Measurements from ENCODE around the gene TNFRSF14. TPM values are rescaled to one million over a fixed set of nuclear protein-coding genes. Genes with fewer than 3 reads are reported as not detected.
"Not testable (repeated sequence)": the region's sequence is repeated elsewhere in the genome, so short reads cannot be mapped to it uniquely, and the experiment has no call there.

Gene TNFRSF14
- polyA plus RNA-seq, 2 of the 4 experiments (the other 2 are of a cell fraction): 0.16 to 0.25 TPM

DNA sequence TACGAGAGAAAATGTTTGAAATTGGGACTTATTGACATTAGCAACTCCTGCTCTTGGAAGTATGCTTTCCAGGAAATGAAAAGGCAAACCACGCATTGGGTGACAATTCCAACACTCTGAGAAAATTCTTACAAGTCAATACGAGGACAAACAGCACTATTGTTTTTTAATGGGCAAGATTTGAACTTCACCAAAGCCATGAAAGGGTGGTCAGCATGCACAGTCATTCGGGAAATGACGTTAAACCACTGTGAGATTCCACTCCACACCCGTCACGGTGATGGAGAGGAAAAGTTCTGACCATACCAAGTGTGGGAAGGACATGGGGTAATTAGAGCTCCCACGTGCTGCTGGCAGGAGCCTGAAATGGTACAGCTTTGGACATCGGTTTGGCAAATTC is 18.2 kb downstream of the TNFRSF14 start (continued):
- TF ChIP-seq, protein P1, sequence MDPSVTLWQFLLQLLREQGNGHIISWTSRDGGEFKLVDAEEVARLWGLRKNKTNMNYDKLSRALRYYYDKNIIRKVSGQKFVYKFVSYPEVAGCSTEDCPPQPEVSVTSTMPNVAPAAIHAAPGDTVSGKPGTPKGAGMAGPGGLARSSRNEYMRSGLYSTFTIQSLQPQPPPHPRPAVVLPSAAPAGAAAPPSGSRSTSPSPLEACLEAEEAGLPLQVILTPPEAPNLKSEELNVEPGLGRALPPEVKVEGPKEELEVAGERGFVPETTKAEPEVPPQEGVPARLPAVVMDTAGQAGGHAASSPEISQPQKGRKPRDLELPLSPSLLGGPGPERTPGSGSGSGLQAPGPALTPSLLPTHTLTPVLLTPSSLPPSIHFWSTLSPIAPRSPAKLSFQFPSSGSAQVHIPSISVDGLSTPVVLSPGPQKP (IDR thresholded peaks at IDR 0.05; ENCODE audit: low read depth, low read length): no peak
- TF ChIP-seq, protein P2, sequence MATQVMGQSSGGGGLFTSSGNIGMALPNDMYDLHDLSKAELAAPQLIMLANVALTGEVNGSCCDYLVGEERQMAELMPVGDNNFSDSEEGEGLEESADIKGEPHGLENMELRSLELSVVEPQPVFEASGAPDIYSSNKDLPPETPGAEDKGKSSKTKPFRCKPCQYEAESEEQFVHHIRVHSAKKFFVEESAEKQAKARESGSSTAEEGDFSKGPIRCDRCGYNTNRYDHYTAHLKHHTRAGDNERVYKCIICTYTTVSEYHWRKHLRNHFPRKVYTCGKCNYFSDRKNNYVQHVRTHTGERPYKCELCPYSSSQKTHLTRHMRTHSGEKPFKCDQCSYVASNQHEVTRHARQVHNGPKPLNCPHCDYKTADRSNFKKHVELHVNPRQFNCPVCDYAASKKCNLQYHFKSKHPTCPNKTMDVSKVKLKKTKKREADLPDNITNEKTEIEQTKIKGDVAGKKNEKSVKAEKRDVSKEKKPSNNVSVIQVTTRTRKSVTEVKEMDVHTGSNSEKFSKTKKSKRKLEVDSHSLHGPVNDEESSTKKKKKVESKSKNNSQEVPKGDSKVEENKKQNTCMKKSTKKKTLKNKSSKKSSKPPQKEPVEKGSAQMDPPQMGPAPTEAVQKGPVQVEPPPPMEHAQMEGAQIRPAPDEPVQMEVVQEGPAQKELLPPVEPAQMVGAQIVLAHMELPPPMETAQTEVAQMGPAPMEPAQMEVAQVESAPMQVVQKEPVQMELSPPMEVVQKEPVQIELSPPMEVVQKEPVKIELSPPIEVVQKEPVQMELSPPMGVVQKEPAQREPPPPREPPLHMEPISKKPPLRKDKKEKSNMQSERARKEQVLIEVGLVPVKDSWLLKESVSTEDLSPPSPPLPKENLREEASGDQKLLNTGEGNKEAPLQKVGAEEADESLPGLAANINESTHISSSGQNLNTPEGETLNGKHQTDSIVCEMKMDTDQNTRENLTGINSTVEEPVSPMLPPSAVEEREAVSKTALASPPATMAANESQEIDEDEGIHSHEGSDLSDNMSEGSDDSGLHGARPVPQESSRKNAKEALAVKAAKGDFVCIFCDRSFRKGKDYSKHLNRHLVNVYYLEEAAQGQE (IDR thresholded peaks at IDR 0.05): no peak

DNA sequence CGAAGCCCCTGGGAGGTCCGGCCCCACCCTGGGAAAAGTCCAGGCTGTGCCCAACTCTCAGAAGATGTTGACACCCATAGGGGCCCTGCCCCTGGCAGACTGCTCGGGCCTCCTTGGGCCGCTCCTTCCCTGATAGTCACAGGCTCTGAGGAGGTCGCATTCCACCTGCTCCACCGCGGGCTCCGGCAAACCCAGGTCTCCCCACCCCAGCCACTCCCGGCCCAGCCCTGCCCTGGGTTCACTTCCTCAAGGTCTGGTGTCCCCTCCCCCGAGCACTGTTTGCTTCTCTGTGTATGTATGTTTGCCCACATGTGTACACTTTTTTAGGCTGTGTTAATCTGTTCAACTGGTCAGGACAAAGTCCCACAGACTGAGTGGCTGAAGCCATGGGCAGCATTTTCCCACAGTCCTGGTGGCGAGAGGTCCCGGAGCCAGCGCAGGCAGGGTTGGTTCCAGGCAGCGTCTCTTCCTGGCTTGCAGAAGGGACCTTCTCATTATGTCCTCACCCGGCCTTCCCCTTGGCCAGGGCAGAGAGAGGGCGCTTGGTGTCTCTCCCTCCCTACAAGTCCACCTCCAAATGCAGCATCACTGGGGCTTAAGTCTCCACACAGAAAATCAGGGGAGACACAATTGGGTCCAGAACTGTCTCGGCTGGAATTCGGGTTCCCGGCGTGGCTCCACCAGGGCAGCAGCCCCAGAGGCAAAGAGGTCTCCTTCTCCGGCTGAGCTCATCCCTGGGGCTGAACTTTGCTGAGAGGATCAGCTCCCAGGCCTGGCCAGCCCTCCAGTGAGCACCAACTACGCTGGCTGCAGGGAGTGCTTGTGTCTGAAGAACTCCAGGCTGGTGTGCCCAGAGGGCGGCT is 19.9 kb downstream of the TNFRSF14 start:
- H3K9me3 ChIP-seq: peaks cover 4% of the 10 kb centered on the region; the same call in 1 of the 3 replicates
- no peak for FAIRE-seq
- no peak for TF ChIP-seq HES2 (IDR thresholded peaks at IDR 0.05)
- no peak for TF ChIP-seq EHMT2 (IDR thresholded peaks at IDR 0.05; ENCODE audit: low read depth)
- no peak for TF ChIP-seq CEBPB (IDR thresholded peaks at IDR 0.05)
- no peak for TF ChIP-seq RNF2 (IDR thresholded peaks at IDR 0.05; ENCODE audit: borderline replicate concordance, low read depth)
- no peak for TF ChIP-seq HOXB5 (CRISPR knock-in tag; IDR thresholded peaks at IDR 0.05)
- no peak for TF ChIP-seq RARB (CRISPR knock-in tag; IDR thresholded peaks at IDR 0.05)
- no peak for TF ChIP-seq NFE2L2 (conservative IDR thresholded peaks at IDR 0.05; ENCODE audit: low read length)
- no peak for TF ChIP-seq NR3C1 (IDR thresholded peaks at IDR 0.05)
- TF ChIP-seq GATA3 (IDR thresholded peaks at IDR 0.05; ENCODE audit: borderline replicate concordance): no peak
- TF ChIP-seq POLR2AphosphoS2 (conservative IDR thresholded peaks at IDR 0.05; ENCODE audit: low read length): no peak
- no peak for TF ChIP-seq MYC (IDR thresholded peaks at IDR 0.05; ENCODE audit: borderline replicate concordance, low read length)
- no peak for TF ChIP-seq JUNB (IDR thresholded peaks at IDR 0.05)
- no peak for TF ChIP-seq RFX5 (IDR thresholded peaks at IDR 0.05)
- TF ChIP-seq BCL3 (IDR thresholded peaks at IDR 0.05): no peak
- TF ChIP-seq CBX2 (IDR thresholded peaks at IDR 0.05; ENCODE audit: borderline replicate concordance, low read depth): no peak
- TF ChIP-seq MAZ (IDR thresholded peaks at IDR 0.05; ENCODE audit: borderline replicate concordance, low read depth, low read length): no peak
- peak in 1 of 2 experiments; percentile 18 for DNase-seq (ENCODE audit: low read depth in 1 of 2, low spot score in 1 of 2)
- WGBS (ENCODE audit: missing lambda C conversion rate): 48% methylated on average over 12 of the region's 23 CpGs
- H3K4me2 ChIP-seq: no peak overlapping the region
- no peak overlapping the region for H3K4me3 ChIP-seq
- no peaks in the 10 kb centered on the region for H3K4me1 ChIP-seq
- no peak; a peak in 1 of 6 replicates for ATAC-seq
- POLR2A ChIA-PET: no interaction called here
- CTCF ChIA-PET: no interaction called here
- no peak overlapping the region for H3K27ac ChIP-seq

- H3K9me3 ChIP-seq; H3K4me3 ChIP-seq; H3K4me1 ChIP-seq; FAIRE-seq; H3K27ac ChIP-seq; POLR2A ChIA-PET; CTCF ChIA-PET; H3K4me2 ChIP-seq; DNase-seq (ENCODE audit: low read depth in 1 of 2, low spot score in 1 of 2); ATAC-seq: not testable (repeated sequence)
- 95% methylated on average over 10 of the region's 23 CpGs for WGBS (ENCODE audit: missing lambda C conversion rate)
Observed at GRCh38 chr1:2577565-2578075, 21.4 kb downstream of the TNFRSF14 start.

All from A549 (cell line).